COLO668 (cell line): ENCODE data around the gene ABHD5.

Source experiments
- DNase-seq: peaks from one replicate; lab custom pipeline; 2025; ENCODE audit not compliant: unreplicated experiment; lab: John Stamatoyannopoulos, UW

Gene ABHD5

GRCh38 chr3:43684944-43685343 is 5.8 kb upstream of the ABHD5 start:
- no peak for DNase-seq

GRCh38 chr3:43685921-43686320 is 4.8 kb upstream of the ABHD5 start:
- DNase-seq: no peak

- DNase-seq: no peak
Measured at GRCh38 chr3:43686333-43686699, 4.4 kb upstream of the ABHD5 start.

- no peak for DNase-seq
Measured at GRCh38 chr3:43686700-43687498, 3.8 kb upstream of the ABHD5 start.

GRCh38 chr3:43687499-43687811 is 3.3 kb upstream of the ABHD5 start:
- DNase-seq: no peak

GRCh38 chr3:43688245-43688650 is 2.5 kb upstream of the ABHD5 start:
- DNase-seq: no peak

- DNase-seq: no peak
Measured at GRCh38 chr3:43689166-43689565, 1.6 kb upstream of the ABHD5 start.

GRCh38 chr3:43689766-43690399 is 855 bp upstream of the ABHD5 start:
- no peak for DNase-seq

- DNase-seq: peak; percentile 74
Measured at GRCh38 chr3:43691120-43691995, 620 bp downstream of the ABHD5 start.

GRCh38 chr3:43692085-43692855 is 1.5 kb downstream of the ABHD5 start:
- peak; percentile 1 for DNase-seq

GRCh38 chr3:43692971-43693370 is 2.2 kb downstream of the ABHD5 start:
- no peak for DNase-seq

GRCh38 chr3:43693594-43693993 is 2.9 kb downstream of the ABHD5 start:
- no peak for DNase-seq

- DNase-seq: no peak
Measured at GRCh38 chr3:43695443-43695842, 4.7 kb downstream of the ABHD5 start.

- no peak for DNase-seq
Measured at GRCh38 chr3:43695863-43696262, 5.1 kb downstream of the ABHD5 start.

GRCh38 chr3:43696441-43696840 is 5.7 kb downstream of the ABHD5 start:
- DNase-seq: no peak

- DNase-seq: no peak
Measured at GRCh38 chr3:43696881-43697280, 6.1 kb downstream of the ABHD5 start.

GRCh38 chr3:43699864-43700263 is 9.1 kb downstream of the ABHD5 start:
- no peak for DNase-seq

GRCh38 chr3:43704697-43705096 is 14.0 kb downstream of the ABHD5 start:
- DNase-seq: no peak

- DNase-seq: no peak
Measured at GRCh38 chr3:43706342-43706741, 15.6 kb downstream of the ABHD5 start.

GRCh38 chr3:43707266-43707665 is 16.5 kb downstream of the ABHD5 start:
- DNase-seq: no peak

- DNase-seq: no peak
Measured at GRCh38 chr3:43707998-43708397, 17.3 kb downstream of the ABHD5 start.
